Lower leg skin (tissue), 4 donors: ENCODE results near the gene KIAA1671. TPM values are rescaled to one million over a fixed set of nuclear protein-coding genes. Genes with fewer than 3 reads are reported as not detected.

Source experiments
- DNase-seq, 2 donors: peaks; one replicate each; pipeline ENCODE4 v3.0.0-alpha.2; 2019; ENCODE audit warnings: low spot score in 2 of 2
- H3K4me3 ChIP-seq: fragments of 200-600 bp; sonication (generic); 2 replicates; pipeline ENCODE4 v1.5.1; 2017; ENCODE audit warnings: mild to moderate bottlenecking, low read depth; ENCODE audit not compliant: poor library complexity, severe bottlenecking
- CTCF ChIP-seq, 3 donors: fragments of 450-650 bp; IDR thresholded peaks; one replicate each; pipeline ENCODE4 v1.5.1; 2016; ENCODE audit warnings: antibody characterized with exemption in 3 of 3, mild to moderate bottlenecking in 3 of 3, moderate library complexity in 2 of 3
- POLR2A ChIP-seq, 2 donors: fragments of 450-650 bp; IDR thresholded peaks; one replicate each; pipeline ENCODE4 v1.6.1; 2016 to 2017; ENCODE audit warnings: antibody characterized with exemption in 2 of 2, mild to moderate bottlenecking in 1 of 2, moderate library complexity in 1 of 2
- WGBS, 2 donors: methylation state at CpG; one replicate each; pipeline ENCODE4 v1.1.5; 2018; 5-methylcytosine and 5-hydroxymethylcytosine counted together
- intact Hi-C: fragments of 100-400 bp; cut with DNase I; formaldehyde crosslinking; loops from one replicate; pipeline ENCODE4 v1.15.0; 2023; ENCODE audit warnings: low total_unique reads
- total RNA-seq, 4 donors: library from RNA; depleted of rRNA; stranded (reverse); fragments of >200 nt; gene quantifications; one replicate each; pipeline ENCODE4 v1.1.0, GENCODE V29; 2016

Gene KIAA1671
- total RNA-seq, 4 donors from 2014 or later, result 60.0 to 87.8 (median 85.1) TPM

- no peak overlapping the region for H3K4me3 ChIP-seq
- WGBS, 2 donors, result 88 to 100% methylated on average over 1 of the region's 1 CpG
- TF ChIP-seq CTCF (IDR thresholded peaks at IDR 0.05) (no peak), POLR2A (IDR thresholded peaks at IDR 0.05) (no peak)
- intact Hi-C loops, result no loop called here
- DNase-seq, result no peak
Observed at GRCh38 chr22:24926849-24927579, 25.5 kb upstream of the KIAA1671 start.

GRCh38 chr22:24928322-24928721 lies 24.2 kb upstream of the KIAA1671 start:
- 80 to 82% methylated on average over 7 of the region's 7 CpGs for WGBS, 2 donors
- DNase-seq, result no peak
- intact Hi-C loops, result no loop called here
- TF ChIP-seq CTCF (IDR thresholded peaks at IDR 0.05) (no peak), POLR2A (IDR thresholded peaks at IDR 0.05) (no peak)
- no peak overlapping the region for H3K4me3 ChIP-seq

GRCh38 chr22:24930678-24931077 lies 21.8 kb upstream of the KIAA1671 start:
- TF ChIP-seq CTCF (IDR thresholded peaks at IDR 0.05) (no peak), POLR2A (IDR thresholded peaks at IDR 0.05) (no peak)
- intact Hi-C loops, result no loop called here
- no peak overlapping the region for H3K4me3 ChIP-seq
- no peak for DNase-seq
- WGBS, 2 donors, result 85 to 87% methylated on average over 3 of the region's 3 CpGs

GRCh38 chr22:24935771-24936483 lies 16.6 kb upstream of the KIAA1671 start:
- H3K4me3 ChIP-seq, result no peak overlapping the region
- TF ChIP-seq CTCF (IDR thresholded peaks at IDR 0.05) (no peak), POLR2A (IDR thresholded peaks at IDR 0.05) (no peak)
- intact Hi-C loops, result no loop called here
- DNase-seq, result no peak

- DNase-seq, result no peak
- no peak overlapping the region for H3K4me3 ChIP-seq
- intact Hi-C loops, result no loop called here
- TF ChIP-seq POLR2A (IDR thresholded peaks at IDR 0.05), result no peak
- TF ChIP-seq CTCF (IDR thresholded peaks at IDR 0.05), result no peak
- WGBS, 2 donors, result 40 to 55% methylated on average over 2 of the region's 2 CpGs
Observed at GRCh38 chr22:24937114-24937513, 15.4 kb upstream of the KIAA1671 start.
